ENCODE measurements around the gene SLC25A12. TPM values are rescaled to one million over a fixed set of nuclear protein-coding genes. Genes with fewer than 3 reads are reported as not detected.
A peak's percentile ranks its signal among the peaks of the same experiment; 100 is the strongest.
"Not testable (repeated sequence)": the region's sequence is repeated elsewhere in the genome, so short reads cannot be mapped to it uniquely, and the experiment has no call there.

Gene SLC25A12, protein sequence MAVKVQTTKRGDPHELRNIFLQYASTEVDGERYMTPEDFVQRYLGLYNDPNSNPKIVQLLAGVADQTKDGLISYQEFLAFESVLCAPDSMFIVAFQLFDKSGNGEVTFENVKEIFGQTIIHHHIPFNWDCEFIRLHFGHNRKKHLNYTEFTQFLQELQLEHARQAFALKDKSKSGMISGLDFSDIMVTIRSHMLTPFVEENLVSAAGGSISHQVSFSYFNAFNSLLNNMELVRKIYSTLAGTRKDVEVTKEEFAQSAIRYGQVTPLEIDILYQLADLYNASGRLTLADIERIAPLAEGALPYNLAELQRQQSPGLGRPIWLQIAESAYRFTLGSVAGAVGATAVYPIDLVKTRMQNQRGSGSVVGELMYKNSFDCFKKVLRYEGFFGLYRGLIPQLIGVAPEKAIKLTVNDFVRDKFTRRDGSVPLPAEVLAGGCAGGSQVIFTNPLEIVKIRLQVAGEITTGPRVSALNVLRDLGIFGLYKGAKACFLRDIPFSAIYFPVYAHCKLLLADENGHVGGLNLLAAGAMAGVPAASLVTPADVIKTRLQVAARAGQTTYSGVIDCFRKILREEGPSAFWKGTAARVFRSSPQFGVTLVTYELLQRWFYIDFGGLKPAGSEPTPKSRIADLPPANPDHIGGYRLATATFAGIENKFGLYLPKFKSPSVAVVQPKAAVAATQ
- polyA plus RNA-seq (2013, experiment 1 of 2; ENCODE audit: insufficient read length), result 10.5 TPM
- polyA plus RNA-seq (2013, experiment 2 of 2; ENCODE audit: insufficient read length), result 11.9 TPM

DNA sequence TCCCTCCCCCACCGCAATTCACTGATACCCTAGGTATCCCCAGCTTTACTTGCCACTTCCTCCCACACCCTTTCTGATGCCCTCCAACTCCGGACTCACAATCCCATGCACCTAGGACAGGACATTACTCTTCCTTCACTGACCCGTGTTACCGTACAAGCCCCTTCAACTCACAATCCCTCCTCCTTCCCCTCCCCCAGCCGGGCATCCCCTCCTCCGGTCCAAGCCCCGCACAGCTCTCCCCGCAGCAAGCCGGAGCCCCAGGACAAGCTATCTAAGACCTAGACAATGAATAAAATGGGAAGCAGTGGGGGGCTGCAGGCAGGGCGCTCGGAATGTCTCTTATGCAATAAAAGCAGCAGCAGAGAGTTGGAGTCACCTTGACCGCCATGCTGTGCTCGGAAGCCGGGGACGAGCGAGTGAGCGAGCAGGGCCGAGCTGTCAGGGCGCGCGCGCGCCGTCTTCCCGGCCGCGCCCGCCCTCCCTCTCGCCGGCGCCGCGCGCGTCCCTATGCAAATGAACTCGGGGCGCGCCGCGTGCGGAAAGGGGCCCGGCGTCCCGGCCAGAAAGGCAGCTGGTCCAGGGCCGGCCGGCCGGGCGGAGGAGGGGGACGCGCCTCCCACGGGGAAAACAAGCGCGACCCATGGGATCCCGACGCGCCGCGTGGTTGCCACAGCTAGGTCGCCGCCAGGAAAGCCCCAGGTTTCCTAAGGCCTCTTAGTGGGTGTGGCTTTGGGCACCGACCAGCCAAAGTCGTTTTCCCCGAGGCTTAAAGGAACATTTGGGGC lies at the start of gene SLC25A12:
Gene SLC25A12 (minus strand): TSS at position 421 of the 788 bp plus-strand sequence. CDS start 30 bp downstream, at position 391.
- peak; percentile 85 for DNase-seq

DNA sequence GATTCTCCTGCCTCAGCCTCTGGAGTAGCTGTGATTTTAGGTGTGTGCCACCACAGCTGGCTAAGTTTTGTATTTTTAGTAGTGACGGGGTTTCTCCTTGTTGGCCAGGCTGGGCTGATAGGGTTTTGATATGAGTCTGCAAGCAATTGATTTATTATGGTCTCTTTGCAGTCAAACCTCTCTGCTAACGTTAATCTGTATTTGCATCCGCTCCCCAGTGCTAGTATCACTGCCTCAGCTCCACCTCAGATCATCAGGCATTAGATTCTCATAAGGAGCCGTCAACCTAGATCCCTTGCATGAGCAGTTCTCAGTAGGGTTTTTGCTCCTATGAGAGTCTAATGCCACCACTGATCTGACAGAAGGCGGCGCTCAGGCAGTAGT lies 47.3 kb upstream of the SLC25A12 start:
- DNase-seq, result no peak

DNA sequence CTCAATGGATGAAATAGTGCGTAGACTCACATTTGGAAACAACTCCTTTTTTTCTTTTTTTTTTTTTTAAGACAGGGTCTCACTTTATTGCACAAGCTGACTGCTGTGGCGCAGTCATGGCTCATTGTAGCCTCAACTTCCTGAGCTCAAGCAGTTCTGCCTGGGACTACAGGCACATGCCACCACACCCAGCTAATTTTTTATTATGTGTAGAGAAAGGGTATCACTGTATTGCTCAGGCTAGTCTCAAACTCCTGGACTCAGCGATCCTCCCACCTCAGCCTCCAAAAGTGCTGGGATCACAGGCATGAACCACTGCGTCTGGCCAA lies 45.7 kb upstream of the SLC25A12 start:
- DNase-seq, result no peak

DNA sequence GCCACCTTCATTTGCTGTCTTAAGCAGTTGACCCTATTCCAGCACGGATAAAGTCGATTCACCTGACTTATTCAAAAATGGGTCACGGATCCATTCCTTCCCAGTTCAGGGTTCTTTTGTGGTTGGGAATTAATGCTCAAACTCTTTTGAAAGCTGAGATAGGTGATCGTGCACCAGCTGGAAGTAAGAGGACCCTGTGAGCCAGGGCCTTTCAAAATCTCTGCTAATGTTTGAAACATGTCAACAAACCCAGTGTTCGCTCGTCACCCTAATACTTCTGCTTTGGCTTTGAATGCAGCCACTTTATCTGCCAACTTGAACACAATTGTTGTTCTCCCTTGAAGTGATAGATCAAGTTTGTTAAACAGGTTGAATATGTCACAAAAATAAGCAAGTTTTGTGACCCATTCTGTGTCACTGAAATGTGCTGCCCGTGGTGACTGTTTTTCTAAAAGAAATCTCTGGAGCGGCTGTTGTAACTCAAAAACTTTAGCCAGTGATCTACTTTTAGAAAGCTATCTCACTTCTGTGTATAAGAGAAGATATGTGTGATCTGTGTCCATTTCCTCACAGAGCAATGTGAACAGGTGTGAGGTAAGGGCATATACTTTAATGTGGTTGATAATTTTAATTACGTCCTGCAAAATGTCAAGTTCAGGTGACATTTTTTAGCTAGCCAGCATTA lies 45.2 kb upstream of the SLC25A12 start:
- DNase-seq, result no peak

DNA sequence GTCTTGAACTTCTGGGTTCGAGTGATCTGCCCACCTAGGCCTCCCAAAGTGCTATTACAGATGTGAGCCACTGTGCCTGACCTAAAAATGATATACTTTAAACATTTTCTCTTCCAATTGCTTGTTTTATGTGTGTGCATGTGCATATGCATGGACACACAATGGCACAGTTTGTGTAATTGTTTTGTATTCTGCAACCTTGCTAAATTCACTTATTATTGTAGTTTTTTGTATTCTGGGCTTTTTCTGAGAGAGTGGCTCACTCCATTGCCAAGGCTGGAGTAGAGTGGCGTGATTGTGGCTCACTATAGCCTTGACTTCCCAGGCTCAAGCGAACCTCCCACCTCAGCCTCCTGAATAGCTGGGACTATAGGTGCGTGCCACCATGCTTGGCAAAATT lies 36.3 kb upstream of the SLC25A12 start:
- no peak for DNase-seq

DNA sequence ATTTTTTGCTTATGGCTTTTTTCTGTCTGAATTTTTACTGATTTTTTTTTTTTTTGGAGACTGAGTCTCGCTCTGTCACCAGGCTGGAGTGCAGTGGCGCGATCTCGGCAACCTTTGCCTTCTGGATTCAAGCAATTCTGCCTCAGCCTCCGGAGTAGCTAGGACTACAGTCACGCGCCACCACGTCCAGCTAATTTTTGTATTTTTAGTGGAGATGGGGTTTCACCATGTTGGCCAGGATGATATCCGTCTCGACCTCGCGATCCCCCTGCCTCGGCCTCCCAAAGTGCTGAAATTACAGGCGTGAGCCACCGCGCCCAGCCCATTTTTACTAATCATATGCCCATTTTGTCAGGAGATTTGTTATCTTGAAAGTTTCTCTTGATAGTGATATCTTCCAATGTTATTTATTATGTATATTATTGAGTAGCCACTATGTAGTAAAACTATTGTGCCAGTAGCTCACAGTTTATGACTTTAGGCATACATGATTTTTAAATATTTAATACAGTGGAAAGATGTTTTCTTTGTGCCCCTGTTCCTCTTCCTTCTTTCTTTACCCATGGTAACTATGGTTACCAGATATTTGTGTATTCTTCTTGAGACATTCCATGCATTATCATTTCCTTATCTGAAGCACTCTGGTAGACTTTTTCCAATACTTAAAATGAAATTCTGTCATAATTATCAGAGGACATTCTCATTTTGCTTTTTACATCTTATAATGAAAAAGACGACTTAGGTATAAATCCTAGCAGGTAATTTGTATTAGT lies 30.3 kb upstream of the SLC25A12 start:
- no peak for DNase-seq

DNA sequence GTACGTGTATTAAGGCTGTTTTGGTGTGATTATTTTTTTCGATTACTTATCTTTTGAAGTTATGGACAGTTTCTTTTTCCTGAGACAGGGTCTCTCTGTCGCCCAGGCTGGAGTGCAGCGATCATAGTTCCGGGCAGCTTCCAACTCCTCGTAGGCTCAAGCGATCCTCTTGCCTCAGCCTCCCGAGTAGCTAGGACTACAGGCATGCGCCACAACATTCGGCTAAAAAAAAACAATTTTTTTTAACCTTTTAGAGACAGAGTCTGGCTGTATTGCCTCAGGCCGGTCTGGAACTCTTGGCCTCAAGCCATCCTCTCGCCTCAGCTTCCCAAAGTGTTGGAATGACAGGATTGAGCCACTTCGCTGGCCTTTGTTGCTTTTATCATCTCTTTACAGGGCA lies 29.2 kb upstream of the SLC25A12 start:
- DNase-seq, result peak; percentile 61

DNA sequence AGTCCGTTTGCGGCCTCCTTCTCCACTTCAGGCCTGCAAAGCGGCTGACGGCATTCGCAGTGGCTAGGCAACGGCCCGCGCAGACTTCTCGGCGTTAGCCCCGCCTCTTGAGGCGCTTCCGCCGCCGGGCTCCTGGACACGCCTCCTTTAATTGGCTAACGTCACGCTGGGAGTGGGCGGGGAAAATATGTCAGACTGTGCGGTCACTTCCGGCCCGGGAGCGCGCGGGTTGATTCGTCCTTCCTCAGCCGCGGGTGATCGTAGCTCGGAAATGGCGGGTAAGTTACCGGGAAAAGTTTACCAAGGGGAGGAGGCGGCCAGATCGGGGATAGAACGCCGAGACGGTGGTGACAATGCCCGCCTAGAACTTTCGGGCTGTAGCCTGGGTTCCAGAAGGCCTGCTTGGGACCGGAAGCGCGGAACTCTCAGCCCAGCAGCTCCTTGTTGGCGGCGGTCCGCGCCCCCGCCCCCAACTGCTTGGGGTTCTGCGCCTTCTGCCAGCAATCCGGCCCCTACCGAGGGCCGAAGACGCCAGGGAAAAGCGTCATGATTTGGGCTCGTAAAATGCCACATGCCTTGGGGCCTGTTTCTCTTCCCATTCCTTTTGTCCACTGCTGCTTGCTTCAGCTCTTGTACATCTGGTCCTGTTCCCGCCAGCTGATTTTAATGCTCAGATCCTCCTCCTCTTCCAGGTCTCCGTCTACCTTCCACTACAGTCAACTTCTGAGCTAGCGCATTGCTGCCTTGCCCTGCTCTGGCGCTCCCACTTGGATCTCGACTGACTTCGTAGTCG lies 28.4 kb upstream of the SLC25A12 start, which contains the start of gene HAT1:
Gene HAT1 (plus strand): TSS at position 232 of the 793 bp plus-strand sequence. CDS start 40 bp downstream, at position 272.
- DNase-seq, result peak; percentile 97

DNA sequence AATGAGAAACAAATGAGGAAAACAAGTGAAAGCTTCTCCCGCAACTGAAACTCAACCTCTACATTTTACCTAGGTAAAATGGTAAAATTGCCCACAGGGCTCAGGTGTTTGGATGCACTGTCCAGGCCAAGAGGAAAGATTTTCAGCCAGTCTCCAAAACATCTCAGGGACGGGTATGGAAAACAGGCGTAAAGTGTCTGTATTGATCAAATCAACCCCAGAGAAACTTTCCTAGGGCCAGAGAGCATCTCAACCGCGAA lies 27.9 kb upstream of the SLC25A12 start:
- no peak for DNase-seq

DNA sequence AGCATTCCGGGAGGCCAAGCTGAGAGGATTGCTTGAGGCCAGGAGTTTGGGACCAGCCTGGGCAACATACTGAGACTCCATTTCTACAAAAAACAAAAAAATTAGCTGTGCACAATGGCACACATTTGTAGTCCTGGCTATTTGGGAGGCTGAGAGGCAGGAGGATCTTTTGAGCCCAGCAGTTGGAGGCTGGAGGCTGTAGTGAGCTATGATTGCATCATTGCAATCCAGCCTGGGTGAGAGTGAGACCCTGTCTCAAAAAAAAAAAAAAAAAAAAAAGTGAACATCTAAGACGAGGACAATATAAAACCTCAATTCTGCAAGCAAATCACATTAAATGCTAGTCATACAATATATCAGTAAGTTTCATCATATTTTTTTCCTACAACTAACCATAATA lies 25.4 kb upstream of the SLC25A12 start:
- DNase-seq, result no peak

DNA sequence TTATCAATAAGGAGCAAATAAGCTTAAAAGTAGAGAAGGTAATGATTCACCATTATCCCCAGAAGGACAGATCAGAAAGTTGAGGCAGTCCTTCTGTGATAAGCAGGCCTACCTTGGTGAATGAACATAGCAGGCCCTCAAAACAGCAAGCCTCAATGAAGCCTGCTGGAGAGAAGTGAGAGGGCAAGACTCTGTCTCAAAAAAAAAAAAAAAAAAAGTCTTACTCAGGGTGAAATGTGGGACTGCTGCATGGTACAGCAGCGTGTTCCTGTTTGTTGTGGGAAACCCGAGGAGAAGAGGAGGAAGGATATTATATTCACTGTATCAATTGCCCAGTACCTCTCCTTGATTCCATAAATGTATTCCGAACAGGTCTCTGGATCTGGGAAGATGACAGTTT lies 19.5 kb upstream of the SLC25A12 start:
- DNase-seq, result no peak

DNA sequence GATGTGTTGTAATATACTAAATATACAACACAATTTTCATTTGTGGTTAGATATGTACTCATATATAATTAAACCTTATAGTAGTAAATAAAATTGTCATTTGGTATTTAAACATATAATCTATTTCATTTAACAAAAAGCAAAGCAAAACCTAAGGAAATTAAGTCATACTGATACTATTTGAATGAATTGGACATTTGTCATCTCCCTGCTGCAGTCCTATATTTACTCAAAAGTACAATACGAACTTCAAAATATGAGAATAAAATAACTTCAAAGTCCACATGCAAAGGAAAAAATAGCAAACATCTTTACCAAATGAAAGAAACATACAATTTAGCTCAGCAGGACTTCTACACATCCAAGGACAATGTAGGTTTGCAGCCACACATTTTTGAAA lies 16.4 kb upstream of the SLC25A12 start:
- no peak for DNase-seq

DNA sequence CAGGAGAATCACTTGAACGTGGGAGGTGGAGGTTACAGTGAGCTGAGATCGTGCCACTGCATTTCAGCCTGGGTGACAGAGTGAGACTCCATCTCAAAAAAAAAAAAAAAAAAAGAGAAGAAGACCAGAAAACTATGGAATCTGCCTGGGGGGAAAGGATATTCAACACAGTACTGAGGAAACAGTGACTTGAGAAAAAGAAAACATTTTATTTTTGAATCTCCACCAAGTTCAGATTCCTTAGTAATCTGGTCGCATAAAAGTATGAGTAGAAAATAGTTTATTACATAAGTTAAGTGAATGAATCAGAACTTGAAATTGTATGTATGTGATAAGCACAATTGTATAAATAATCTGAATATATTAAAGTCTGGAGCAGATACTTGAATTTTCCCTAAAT lies 15.2 kb upstream of the SLC25A12 start:
- peak; percentile 67 for DNase-seq

DNA sequence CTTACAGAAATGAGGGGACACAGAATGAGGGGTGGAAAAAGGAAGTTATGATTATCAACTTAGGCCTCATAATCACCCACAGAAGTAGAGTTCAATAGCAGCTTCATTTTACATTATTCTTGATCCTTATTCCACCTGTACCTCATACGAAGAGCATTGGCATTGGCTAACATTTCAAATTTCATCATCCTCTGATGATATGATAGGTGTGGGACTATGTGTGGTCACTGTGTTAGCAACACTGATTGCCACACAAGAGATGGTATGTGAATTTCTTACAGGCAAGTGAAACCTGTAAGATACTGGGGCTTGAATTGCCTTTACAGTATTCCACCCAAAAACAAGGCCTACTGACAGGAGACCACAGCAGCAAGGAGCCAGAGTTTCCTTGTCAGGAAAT lies 14.2 kb upstream of the SLC25A12 start:
- DNase-seq, result no peak

DNA sequence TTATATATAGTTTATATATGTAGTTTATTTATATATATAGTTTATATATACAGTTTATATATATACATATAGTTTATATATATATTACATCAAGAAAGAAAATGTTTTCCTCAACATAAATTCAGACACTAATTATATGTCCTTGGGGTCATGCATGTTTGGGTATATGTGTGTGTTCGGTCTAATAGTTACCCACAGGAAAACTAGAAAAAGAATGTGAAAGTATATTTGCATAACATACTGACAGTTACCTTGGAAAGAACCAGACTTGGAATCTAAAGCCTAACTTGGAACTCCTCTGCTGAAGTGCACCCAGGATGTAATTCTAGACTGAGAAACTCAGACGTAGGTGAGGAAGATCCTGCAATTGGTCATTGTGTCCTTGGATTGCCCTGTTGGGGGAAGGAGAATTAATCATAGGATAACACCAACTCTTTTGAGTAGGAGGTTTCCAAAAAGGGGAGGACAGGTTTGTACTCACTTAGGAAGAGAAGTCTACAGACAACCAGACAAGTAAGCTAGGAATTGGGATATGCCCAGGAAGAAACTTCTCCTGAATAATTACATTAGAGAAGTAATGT lies 8.9 kb upstream of the SLC25A12 start:
- DNase-seq, result no peak

DNA sequence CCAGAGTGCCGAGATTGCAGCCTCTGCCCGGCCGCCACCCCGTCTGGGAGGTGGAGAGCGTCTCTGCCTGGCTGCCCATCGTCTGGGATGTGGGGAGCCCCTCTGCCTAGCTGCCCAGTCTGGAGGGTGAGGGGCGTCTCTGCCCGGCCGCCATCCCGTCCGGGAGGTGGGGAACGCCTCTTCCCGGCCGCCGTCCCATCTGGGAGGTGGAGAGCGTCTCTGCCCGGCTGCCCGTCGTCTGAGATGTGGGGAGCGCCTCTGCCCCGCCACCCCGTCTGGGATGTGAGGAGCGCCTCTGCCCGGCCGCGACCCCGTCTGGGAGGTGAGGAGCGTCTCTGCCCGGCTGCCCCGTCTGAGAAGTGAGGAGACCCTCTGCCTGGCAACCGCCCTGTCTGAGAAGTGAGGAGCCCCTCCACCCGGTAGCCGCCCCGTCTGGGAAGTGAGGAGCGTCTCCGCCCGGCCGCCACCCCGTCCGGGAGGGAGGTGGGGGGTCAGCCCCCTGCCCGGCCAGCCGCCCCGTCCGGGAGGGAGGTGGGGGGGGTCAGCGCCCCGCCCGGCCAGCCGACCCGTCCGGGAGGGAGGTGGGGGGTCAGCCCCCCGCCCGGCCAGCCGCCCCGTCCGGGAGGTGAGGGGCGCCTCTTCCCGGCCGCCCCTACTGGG lies 5.7 kb upstream of the SLC25A12 start:
- DNase-seq, result not testable (repeated sequence)

DNA sequence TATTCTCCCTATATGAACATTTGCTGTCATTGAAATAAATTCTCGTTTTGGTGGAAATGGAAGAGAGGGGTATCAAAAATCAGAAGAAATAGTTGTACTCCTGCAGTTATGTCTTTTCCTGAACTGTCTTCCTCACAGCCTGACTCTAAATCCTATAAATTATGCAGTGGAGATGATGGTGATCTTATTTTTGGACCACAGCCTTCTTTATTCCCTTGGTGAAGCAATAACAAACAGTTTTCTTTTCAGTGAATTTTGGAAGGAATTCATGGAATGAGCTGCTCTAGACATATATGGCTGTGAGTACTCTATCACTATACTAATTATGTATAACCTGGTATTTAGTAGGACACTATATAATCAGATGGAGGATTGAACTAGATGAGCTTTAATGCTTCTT lies 1.7 kb upstream of the SLC25A12 start:
- DNase-seq, result peak; percentile 50

DNA sequence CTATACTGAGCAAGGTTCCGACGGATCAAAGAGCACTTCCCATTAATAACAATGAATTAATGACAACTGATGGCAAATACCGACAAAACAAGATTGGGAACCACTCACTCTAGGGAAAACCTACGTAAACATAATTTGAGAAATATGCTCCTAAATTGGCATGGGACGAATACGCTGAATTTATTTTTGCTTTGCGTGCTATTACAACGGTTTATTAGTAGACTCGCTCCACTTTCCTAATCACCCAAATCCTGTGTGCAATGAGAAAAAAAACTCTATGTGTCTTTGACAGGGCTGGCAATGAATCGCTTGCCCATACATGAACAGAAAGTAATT lies 536 bp upstream of the SLC25A12 start:
- DNase-seq, result no peak

DNA sequence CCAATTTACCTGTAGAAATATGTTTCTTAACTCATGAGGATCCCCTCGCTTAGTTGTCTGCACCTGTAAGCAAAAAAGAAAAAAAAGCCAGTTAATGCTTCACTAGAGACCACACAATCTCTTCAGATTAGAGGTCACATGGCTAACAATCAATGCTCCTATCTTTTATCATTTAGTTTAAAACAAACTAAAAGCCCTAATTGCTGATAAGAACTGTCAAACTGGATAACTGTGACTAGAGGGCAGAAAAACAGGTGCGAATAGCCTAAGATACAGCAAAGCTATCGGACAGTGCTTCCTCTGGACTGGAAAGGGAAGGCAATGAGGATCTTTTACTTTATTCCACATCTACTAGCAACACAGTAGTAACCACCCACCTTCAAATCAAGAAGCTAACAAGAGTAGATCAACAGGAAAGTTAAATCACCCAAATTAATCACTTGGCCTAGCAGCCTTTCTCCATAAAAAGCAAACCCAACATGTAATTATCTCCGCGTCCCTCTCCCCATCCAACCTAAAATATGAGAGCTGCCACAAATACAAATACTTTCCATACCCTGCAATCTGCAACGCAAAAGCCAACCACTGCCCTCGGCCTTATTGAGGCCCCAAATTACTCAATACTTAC lies 734 bp downstream of the SLC25A12 start:
- DNase-seq, result no peak

DNA sequence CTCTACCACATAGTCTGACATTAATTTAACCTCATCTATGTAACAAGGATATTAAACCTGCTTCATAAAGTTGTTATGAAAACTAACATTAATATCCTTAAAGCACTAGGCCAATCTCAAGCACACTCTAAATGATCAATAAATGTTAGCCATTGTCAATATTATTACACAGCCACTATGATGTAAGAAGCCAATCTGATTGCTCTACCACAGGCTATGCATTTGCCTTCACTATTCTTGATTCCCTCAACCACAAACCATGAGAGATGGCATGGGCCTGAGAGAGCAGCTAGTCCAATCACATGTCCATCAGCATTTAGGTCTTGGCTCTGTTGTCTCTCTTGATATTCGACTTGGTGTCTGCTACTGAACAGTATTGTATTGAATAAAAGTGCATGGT lies 4.2 kb downstream of the SLC25A12 start:
- DNase-seq, result no peak
